Nephron (organoid): ENCODE results near the gene PHTF2.

ENCODE experiments used
- H3K27ac Mint-ChIP-seq, 3 experiments: 2 replicates each; pipeline ENCODE4 v1.8.0; 2020; ENCODE audit warnings: mixed read lengths in 3 of 3, mild to moderate bottlenecking in 2 of 3, moderate library complexity in 1 of 3
- H3K27me3 Mint-ChIP-seq: 2 replicates; pipeline ENCODE4 v1.8.0; 2021; ENCODE audit warnings: low read depth, mild to moderate bottlenecking, moderate library complexity, mixed read lengths
- H3K36me3 Mint-ChIP-seq: 2 replicates; pipeline ENCODE4 v1.8.0; 2020; ENCODE audit warnings: low read depth, mixed read lengths
- H3K4me1 Mint-ChIP-seq: 2 replicates; pipeline ENCODE4 v1.8.0; 2020; ENCODE audit warnings: mixed read lengths
- H3K4me3 Mint-ChIP-seq, 3 experiments: 2 replicates each; pipeline ENCODE4 v1.8.0; 2020; ENCODE audit warnings: mild to moderate bottlenecking in 3 of 3, mixed read lengths in 3 of 3, moderate library complexity in 2 of 3
- H3K9me3 Mint-ChIP-seq: 2 replicates; pipeline ENCODE4 v1.8.0; 2020; ENCODE audit warnings: mixed read lengths
- CTCF ChIP-seq, 3 experiments: fragments of 200-600 bp; sonication (generic); IDR thresholded peaks; one replicate each; pipeline ENCODE4 v1.5.0; 2021; ENCODE audit warnings: antibody characterized with exemption in 3 of 3; ENCODE audit not compliant: unreplicated experiment in 3 of 3

Gene PHTF2

DNA sequence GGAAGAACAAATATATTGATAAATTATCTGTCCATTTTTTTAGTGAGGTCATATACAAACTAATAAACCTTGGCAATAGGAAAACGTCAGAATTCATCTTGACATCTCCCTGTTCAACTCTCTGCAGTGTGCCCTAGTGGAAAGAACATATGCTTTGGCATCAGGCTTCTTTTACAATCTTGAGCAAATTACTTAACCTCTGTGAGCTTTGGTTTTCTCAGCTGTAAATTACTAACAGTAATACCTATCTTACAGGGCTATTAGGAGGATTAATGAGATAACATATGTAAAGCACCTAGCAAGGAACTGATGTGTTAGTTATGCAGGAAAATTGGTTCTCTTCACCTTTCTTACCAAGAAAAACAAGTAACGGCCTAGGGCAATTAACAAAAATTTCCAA lies 161.8 kb downstream of the PHTF2 start:
- Mint-ChIP-seq H3K9me3 (no peaks in the 10 kb centered on the region), H3K36me3 (peaks cover 4% of the 10 kb centered on the region), H3K27me3 (no peaks in the 10 kb centered on the region), H3K4me3 (no peak overlapping the region), H3K27ac (no peak overlapping the region), H3K4me1 (no peaks in the 10 kb centered on the region)
- no peak for TF ChIP-seq CTCF (IDR thresholded peaks at IDR 0.05; ENCODE audit: unreplicated experiment in 3 of 3)

GRCh38 chr7:77967429-77967828 lies 168.9 kb downstream of the PHTF2 start:
- Mint-ChIP-seq H3K4me1 (no peaks in the 10 kb centered on the region), H3K27ac (no peak overlapping the region), H3K36me3 (no peaks in the 10 kb centered on the region), H3K27me3 (no peaks in the 10 kb centered on the region), H3K9me3 (no peaks in the 10 kb centered on the region), H3K4me3 (no peak overlapping the region)
- no peak for TF ChIP-seq CTCF (IDR thresholded peaks at IDR 0.05; ENCODE audit: unreplicated experiment in 3 of 3)

DNA sequence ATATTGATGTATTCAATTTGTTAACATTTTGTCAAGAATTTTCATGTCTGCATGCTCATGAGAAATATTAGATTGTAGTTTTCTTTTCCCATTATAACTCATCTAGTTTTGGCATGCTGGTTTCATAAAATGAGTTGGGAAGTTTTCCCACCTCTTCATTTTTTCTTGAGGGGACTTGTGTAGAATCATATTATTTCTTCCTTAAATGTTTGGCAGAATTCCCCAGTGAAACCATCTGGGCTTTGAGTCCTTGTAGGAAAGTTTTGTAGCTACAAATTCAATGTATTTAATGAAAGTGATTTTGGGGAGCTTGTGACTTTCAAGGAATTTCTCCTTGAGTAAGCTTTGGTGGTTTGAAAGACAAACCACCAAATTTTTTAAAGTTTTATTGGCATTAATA lies 173.2 kb downstream of the PHTF2 start:
- Mint-ChIP-seq H3K4me1 (no peaks in the 10 kb centered on the region), H3K36me3 (no peaks in the 10 kb centered on the region), H3K4me3 (no peak overlapping the region), H3K27me3 (no peaks in the 10 kb centered on the region), H3K27ac (no peak overlapping the region), H3K9me3 (no peaks in the 10 kb centered on the region)
- TF ChIP-seq CTCF (IDR thresholded peaks at IDR 0.05; ENCODE audit: unreplicated experiment in 3 of 3), result no peak

DNA sequence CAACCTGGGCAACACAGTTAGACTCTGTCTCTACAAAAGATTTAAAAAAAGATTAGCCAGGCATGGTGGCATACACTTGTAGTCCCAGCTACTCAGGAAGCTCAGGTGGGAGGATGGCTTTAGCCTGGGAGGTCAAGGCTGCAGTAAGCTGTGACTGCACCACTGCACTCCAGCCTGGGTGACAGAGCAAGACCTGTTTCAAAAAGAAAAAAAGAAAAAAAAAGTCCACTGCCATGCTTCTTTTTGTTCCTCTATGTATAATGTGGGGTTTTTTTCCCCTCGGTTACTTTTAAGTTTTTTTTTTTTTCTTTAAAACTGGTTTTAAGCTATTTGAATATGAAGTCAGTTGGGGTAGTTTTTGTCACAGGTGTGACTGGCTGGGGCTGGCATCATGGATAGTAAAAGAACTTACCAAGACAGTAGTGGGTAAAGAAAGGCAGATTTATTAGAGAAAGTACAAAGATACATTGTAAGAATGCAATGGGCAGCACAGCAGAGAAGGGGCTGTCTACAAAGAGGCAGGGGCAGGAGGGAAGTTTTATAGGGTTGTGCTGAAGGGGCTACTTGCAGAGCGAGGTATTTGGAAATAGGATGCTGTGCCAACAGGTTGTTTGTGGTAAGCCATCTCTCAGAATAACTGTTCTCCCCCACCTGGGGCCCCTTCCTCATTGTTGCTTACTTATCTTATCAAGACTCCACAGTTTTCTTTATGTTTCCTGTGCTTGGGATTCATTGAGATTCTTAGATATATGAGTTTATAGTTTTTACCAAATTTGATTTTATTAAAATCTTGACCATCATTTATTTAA lies 177.3 kb downstream of the PHTF2 start:
- H3K27ac Mint-ChIP-seq, result no peak overlapping the region
- H3K4me3 Mint-ChIP-seq, result no peak overlapping the region

GRCh38 chr7:77979219-77979618 lies 180.6 kb downstream of the PHTF2 start:
- Mint-ChIP-seq H3K27ac (no peak overlapping the region), H3K27me3 (no peaks in the 10 kb centered on the region), H3K4me3 (no peak overlapping the region), H3K4me1 (no peaks in the 10 kb centered on the region), H3K36me3 (no peaks in the 10 kb centered on the region), H3K9me3 (no peaks in the 10 kb centered on the region)
- TF ChIP-seq CTCF (IDR thresholded peaks at IDR 0.05; ENCODE audit: unreplicated experiment in 3 of 3), result no peak

More for the DNA sequence above, 177.3 kb downstream of the PHTF2 start:
- TF ChIP-seq CTCF (IDR thresholded peaks at IDR 0.05; ENCODE audit: unreplicated experiment in 3 of 3), result no peak
- H3K36me3 Mint-ChIP-seq, result no peaks in the 10 kb centered on the region
- H3K4me1 Mint-ChIP-seq, result no peaks in the 10 kb centered on the region
- H3K9me3 Mint-ChIP-seq, result no peaks in the 10 kb centered on the region
- no peaks in the 10 kb centered on the region for H3K27me3 Mint-ChIP-seq

DNA sequence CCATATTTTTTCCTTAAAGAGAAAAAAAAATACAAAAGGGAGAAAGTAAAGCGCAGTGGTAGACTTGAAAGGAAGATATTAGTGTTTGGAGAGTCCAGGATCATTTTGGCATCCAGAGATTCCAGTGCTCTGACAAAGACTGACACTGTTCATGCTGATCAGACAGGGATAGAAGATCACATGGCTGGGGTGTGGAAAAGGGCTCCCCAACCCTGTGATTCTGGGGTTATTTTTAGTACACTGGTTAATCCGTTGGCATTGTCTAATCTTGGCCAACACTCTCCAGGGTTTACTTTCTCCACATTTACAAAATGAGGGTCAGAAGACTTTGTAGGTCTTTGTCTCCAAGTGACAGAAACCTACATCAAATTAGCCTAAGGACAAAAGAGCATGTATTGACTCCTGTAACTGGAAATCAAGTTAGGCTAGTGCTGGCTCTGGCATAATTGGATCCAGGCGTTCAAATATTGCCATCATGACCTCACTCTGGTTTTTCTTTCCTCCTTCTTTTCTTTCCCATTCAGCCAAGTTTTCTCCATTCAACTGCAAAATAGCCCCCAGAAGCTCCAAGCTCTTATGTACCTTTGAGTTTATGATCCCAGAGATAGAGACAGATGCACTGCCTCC lies 181.6 kb downstream of the PHTF2 start:
- no peaks in the 10 kb centered on the region for H3K36me3 Mint-ChIP-seq
- TF ChIP-seq CTCF (IDR thresholded peaks at IDR 0.05; ENCODE audit: unreplicated experiment in 3 of 3), result no peak
- H3K4me3 Mint-ChIP-seq, result no peak overlapping the region
- H3K9me3 Mint-ChIP-seq, result no peaks in the 10 kb centered on the region
- H3K27me3 Mint-ChIP-seq, result no peaks in the 10 kb centered on the region
- H3K4me1 Mint-ChIP-seq, result no peaks in the 10 kb centered on the region
- H3K27ac Mint-ChIP-seq, result no peak overlapping the region
